Measurements from ENCODE around the gene HMCN1.

DNA sequence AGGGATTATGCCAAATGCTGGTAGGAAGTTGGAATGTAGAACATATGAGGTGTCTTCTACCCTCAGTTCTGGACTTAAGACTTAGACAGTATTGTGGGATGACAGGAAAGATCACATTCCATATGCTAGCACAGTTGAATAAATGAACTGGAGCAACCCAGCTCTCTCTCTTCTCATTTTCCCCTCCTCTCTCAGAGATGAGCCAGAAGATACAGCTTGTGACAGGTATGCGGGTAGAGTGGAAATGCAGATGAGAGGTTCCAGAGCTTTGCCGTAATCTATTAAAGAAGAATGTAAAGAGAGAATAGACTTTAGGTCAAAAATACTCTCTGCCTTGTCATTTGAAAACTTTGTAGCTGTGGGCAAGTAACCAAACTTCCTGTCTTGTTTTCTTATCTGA is 32.5 kb upstream of the HMCN1 start:
- TF ChIP-seq EZH2 (IDR thresholded peaks at IDR 0.05; ENCODE audit: borderline replicate concordance, insufficient read depth, low read length, poor library complexity, severe bottlenecking) (no peak), RAD21 (conservative IDR thresholded peaks at IDR 0.05) (no peak), CTCF (IDR thresholded peaks at IDR 0.05; ENCODE audit: poor library complexity, severe bottlenecking) (no peak), POLR2AphosphoS5 (IDR thresholded peaks at IDR 0.05) (no peak)
- TF ChIP-seq, protein P1, sequence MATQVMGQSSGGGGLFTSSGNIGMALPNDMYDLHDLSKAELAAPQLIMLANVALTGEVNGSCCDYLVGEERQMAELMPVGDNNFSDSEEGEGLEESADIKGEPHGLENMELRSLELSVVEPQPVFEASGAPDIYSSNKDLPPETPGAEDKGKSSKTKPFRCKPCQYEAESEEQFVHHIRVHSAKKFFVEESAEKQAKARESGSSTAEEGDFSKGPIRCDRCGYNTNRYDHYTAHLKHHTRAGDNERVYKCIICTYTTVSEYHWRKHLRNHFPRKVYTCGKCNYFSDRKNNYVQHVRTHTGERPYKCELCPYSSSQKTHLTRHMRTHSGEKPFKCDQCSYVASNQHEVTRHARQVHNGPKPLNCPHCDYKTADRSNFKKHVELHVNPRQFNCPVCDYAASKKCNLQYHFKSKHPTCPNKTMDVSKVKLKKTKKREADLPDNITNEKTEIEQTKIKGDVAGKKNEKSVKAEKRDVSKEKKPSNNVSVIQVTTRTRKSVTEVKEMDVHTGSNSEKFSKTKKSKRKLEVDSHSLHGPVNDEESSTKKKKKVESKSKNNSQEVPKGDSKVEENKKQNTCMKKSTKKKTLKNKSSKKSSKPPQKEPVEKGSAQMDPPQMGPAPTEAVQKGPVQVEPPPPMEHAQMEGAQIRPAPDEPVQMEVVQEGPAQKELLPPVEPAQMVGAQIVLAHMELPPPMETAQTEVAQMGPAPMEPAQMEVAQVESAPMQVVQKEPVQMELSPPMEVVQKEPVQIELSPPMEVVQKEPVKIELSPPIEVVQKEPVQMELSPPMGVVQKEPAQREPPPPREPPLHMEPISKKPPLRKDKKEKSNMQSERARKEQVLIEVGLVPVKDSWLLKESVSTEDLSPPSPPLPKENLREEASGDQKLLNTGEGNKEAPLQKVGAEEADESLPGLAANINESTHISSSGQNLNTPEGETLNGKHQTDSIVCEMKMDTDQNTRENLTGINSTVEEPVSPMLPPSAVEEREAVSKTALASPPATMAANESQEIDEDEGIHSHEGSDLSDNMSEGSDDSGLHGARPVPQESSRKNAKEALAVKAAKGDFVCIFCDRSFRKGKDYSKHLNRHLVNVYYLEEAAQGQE (IDR thresholded peaks at IDR 0.05; ENCODE audit: borderline replicate concordance) = no peak
